AG09319 (cell line): Measurements from ENCODE around the gene CXCL12.

ENCODE experiments used
- DNase-seq: peaks from one replicate; pipeline ENCODE4 v3.0.0-alpha.2; 2010; ENCODE audit warnings: low read depth; ENCODE audit errors: extremely low read depth
- CTCF ChIP-seq: IDR thresholded peaks from 2 replicates; pipeline ENCODE4 v1.5.1; 2011; ENCODE audit warnings: low read depth, mild to moderate bottlenecking, inconsistent platforms, low read length, moderate library complexity

The CXCL12 gene

GRCh38 chr10:44369296-44369695 lies 15.6 kb downstream of the CXCL12 start:
- DNase-seq, result no peak
- TF ChIP-seq CTCF, result no peak

GRCh38 chr10:44368637-44369036 lies 16.3 kb downstream of the CXCL12 start:
- DNase-seq, result no peak
- TF ChIP-seq CTCF, result no peak

GRCh38 chr10:44366941-44367630 lies 17.8 kb downstream of the CXCL12 start:
- no peak for DNase-seq
- TF ChIP-seq CTCF, result no peak

GRCh38 chr10:44364566-44364965 lies 20.3 kb downstream of the CXCL12 start:
- DNase-seq, result no peak
- TF ChIP-seq CTCF, result no peak

GRCh38 chr10:44363716-44364115 lies 21.2 kb downstream of the CXCL12 start:
- DNase-seq, result no peak

GRCh38 chr10:44362866-44363711 lies 21.8 kb downstream of the CXCL12 start:
- no peak for DNase-seq
- no peak for TF ChIP-seq CTCF

More at GRCh38 chr10:44363716-44364115, 21.2 kb downstream of the CXCL12 start:
- TF ChIP-seq CTCF, result no peak

- TF ChIP-seq CTCF, result no peak
- no peak for DNase-seq
These were observed 23.8 kb downstream of the CXCL12 start for GRCh38 chr10:44361109-44361508.
